GM23338 (cell line): Measurements from ENCODE around the gene JAG1. TPM values are rescaled to one million over a fixed set of nuclear protein-coding genes. Genes with fewer than 3 reads are reported as not detected.

Source experiments
- ATAC-seq: fragments of 200-7000 bp; cut with Tn5 transposase; 3 replicates; pipeline ENCODE4 v1.9.1; 2020
- DNase-seq: peaks from one replicate; pipeline ENCODE4 v3.0.0-alpha.2; 2015; ENCODE audit warnings: low spot score
- H2AFZ ChIP-seq: fragments of 200-600 bp; sonication (generic); 2 replicates; pipeline ENCODE4 v1.8.0; 2016; ENCODE audit warnings: antibody characterized with exemption, mild to moderate bottlenecking, moderate library complexity
- H3F3A ChIP-seq: fragments of 200-600 bp; sonication (generic); replicated peaks from 2 replicates; pipeline ENCODE4 v1.8.0; 2017; ENCODE audit warnings: antibody characterized with exemption, mixed run types, low read depth
- H3K27ac ChIP-seq: fragments of 200-600 bp; sonication (generic); 2 replicates; pipeline ENCODE4 v1.6.1; 2016; ENCODE audit warnings: low read depth
- H3K27me3 ChIP-seq: fragments of 200-600 bp; sonication (generic); 2 replicates; pipeline ENCODE4 v1.8.0; 2016; ENCODE audit warnings: mild to moderate bottlenecking, mixed run types, moderate library complexity; ENCODE audit not compliant: insufficient read depth
- H3K36me3 ChIP-seq: fragments of 200-600 bp; sonication (generic); 2 replicates; pipeline ENCODE4 v1.8.0; 2016; ENCODE audit warnings: mild to moderate bottlenecking; ENCODE audit not compliant: insufficient read depth
- H3K4me1 ChIP-seq: fragments of 200-600 bp; sonication (generic); 2 replicates; pipeline ENCODE4 v1.8.0; 2016; ENCODE audit warnings: mild to moderate bottlenecking, moderate library complexity; ENCODE audit not compliant: insufficient read depth
- H3K4me2 ChIP-seq: fragments of 200-600 bp; sonication (generic); 2 replicates; pipeline ENCODE4 v1.7.1; 2017; ENCODE audit warnings: mixed run types
- H3K4me3 ChIP-seq: fragments of 200-600 bp; sonication (generic); 2 replicates; pipeline ENCODE4 v1.6.1; 2016; ENCODE audit warnings: mixed run types
- H3K79me2 ChIP-seq: fragments of 200-600 bp; sonication (generic); replicated peaks from 2 replicates; pipeline ENCODE4 v1.8.0; 2017; ENCODE audit warnings: mild to moderate bottlenecking; ENCODE audit not compliant: insufficient read depth
- H3K9me2 ChIP-seq: fragments of 200-600 bp; sonication (generic); 2 replicates; pipeline ENCODE4 v1.8.0; 2017; ENCODE audit not compliant: insufficient read depth
- H4K20me1 ChIP-seq: fragments of 200-600 bp; sonication (generic); replicated peaks from 2 replicates; pipeline ENCODE4 v1.8.0; 2017; ENCODE audit warnings: mild to moderate bottlenecking; ENCODE audit not compliant: insufficient read depth
- H3K27ac Mint-ChIP-seq: 2 replicates; pipeline ENCODE4 v1.8.0; 2020; ENCODE audit warnings: inconsistent platforms, mild to moderate bottlenecking, moderate library complexity, mixed read lengths
- H3K27me3 Mint-ChIP-seq: 3 replicates; pipeline ENCODE4 v1.8.0; 2022; ENCODE audit warnings: low read depth, mild to moderate bottlenecking, moderate library complexity, mixed read lengths, inconsistent platforms; ENCODE audit not compliant: insufficient read depth, poor library complexity
- H3K36me3 Mint-ChIP-seq: 3 replicates; pipeline ENCODE4 v1.8.0; 2021; ENCODE audit warnings: low read depth, mild to moderate bottlenecking, inconsistent platforms, moderate library complexity, mixed read lengths
- H3K4me1 Mint-ChIP-seq: 3 replicates; pipeline ENCODE4 v1.8.0; 2020; ENCODE audit warnings: mild to moderate bottlenecking, inconsistent platforms, mixed read lengths
- H3K4me3 Mint-ChIP-seq: 3 replicates; pipeline ENCODE4 v1.8.0; 2021; ENCODE audit warnings: moderate library complexity, mild to moderate bottlenecking, inconsistent platforms, mixed read lengths
- H3K9me3 Mint-ChIP-seq: 3 replicates; pipeline ENCODE4 v1.8.0; 2020; ENCODE audit warnings: moderate library complexity, mild to moderate bottlenecking, inconsistent platforms, mixed read lengths
- ETS1 ChIP-seq: IDR thresholded peaks from 2 replicates; pipeline ENCODE4 v1.6.1; 2016; ENCODE audit warnings: antibody characterized with exemption
- JUNB ChIP-seq: IDR thresholded peaks from one replicate; pipeline ENCODE4 v1.6.1; 2016; ENCODE audit warnings: antibody characterized with exemption; ENCODE audit not compliant: unreplicated experiment
- NANOG ChIP-seq: IDR thresholded peaks from 2 replicates; pipeline ENCODE4 v1.6.1; 2016; ENCODE audit warnings: antibody characterized with exemption, borderline replicate concordance
- POLR2AphosphoS5 ChIP-seq: IDR thresholded peaks from 2 replicates; pipeline ENCODE4 v1.6.1; 2016; ENCODE audit warnings: antibody characterized with exemption, low read depth
- REST ChIP-seq: IDR thresholded peaks from one replicate; pipeline ENCODE4 v1.6.1; 2018; ENCODE audit warnings: antibody characterized with exemption; ENCODE audit not compliant: unreplicated experiment
- ZNF114 ChIP-seq: fragments of 250-450 bp; sonication (Bioruptor Pico); IDR thresholded peaks from 2 replicates; pipeline ENCODE4 v1.5.0; 2020; ENCODE audit warnings: mild to moderate bottlenecking, moderate library complexity
- ZNF462 ChIP-seq: fragments of 250-450 bp; sonication (Bioruptor Pico); IDR thresholded peaks from 2 replicates; pipeline ENCODE4 v1.5.0; 2020; ENCODE audit warnings: mild to moderate bottlenecking, moderate library complexity
- polyA plus RNA-seq: library from polyadenylated mRNA; unstranded; fragments of >200 nt; fragmentation: Nextera tagmentation; extraction: Ambion mirVana; gene quantifications from 2 replicates; pipeline ENCODE4 v1.2.1, GENCODE V29; 2016
- total RNA-seq: library from RNA; depleted of rRNA; stranded (reverse); fragments of >200 nt; shearing (Covaris generic); gene quantifications from 2 replicates; pipeline ENCODE4 v1.2.3, GENCODE V29; 2014

JAG1 gene
- total and polyA plus RNA-seq, 2 experiments from 2014 or later, result 9.7 to 46.5 TPM

GRCh38 chr20:10711903-10712451, 38.2 kb upstream of the JAG1 start (continued):
- TF ChIP-seq ZNF462 (CRISPR knock-in tag), result no peak

- Mint-ChIP-seq H3K36me3 (no peaks in the 10 kb centered on the region), H3K4me3 (no peak overlapping the region), H3K9me3 (no peaks in the 10 kb centered on the region), H3K27me3 (no peaks in the 10 kb centered on the region), H3K4me1 (peaks cover 16% of the 10 kb centered on the region), H3K27ac (no peak overlapping the region)
- no peak overlapping the region for H3K4me2 ChIP-seq
- no peaks in the 10 kb centered on the region for H3K27me3 ChIP-seq
- no peaks in the 10 kb centered on the region for H3F3A ChIP-seq
- H3K79me2 ChIP-seq, result no peaks in the 10 kb centered on the region
- no peak for ATAC-seq
- H3K9me2 ChIP-seq, result no peaks in the 10 kb centered on the region
- no peak overlapping the region for H3K4me3 ChIP-seq
- no peak overlapping the region for H2AFZ ChIP-seq
- no peaks in the 10 kb centered on the region for H4K20me1 ChIP-seq
- H3K36me3 ChIP-seq, result no peaks in the 10 kb centered on the region
- DNase-seq, result no peak
- H3K27ac ChIP-seq, result no peak overlapping the region
- H3K4me1 ChIP-seq, result peaks cover 18% of the 10 kb centered on the region
- no peak for TF ChIP-seq NANOG
- TF ChIP-seq ZNF114 (CRISPR knock-in tag), result no peak
- TF ChIP-seq REST, result no peak
- no peak for TF ChIP-seq JUNB
- TF ChIP-seq ETS1, result no peak
- no peak for TF ChIP-seq POLR2AphosphoS5
These were observed 37.4 kb upstream of the JAG1 start for GRCh38 chr20:10710991-10711775.
